A673 (cell line): Measurements from ENCODE around the gene PGM2L1. TPM values are rescaled to one million over a fixed set of nuclear protein-coding genes. Genes with fewer than 3 reads are reported as not detected.

Source experiments
- BruUV-seq: library from RNA; stranded (reverse); fragments of 400-500 nt; replicated peaks from 2 replicates; lab custom pipeline; 2021; lab: Mats Ljungman, UMichigan
- CTCF ChIA-PET: fragments of 300-600 bp; sonication (Branson Sonifier 250); formaldehyde crosslinking; loops from one replicate; lab custom pipeline; 2022; ENCODE audit warnings: antibody characterized with exemption; lab: Charles Lee
- POLR2A ChIA-PET: fragments of 300-600 bp; sonication (Branson Sonifier 250); formaldehyde crosslinking; loops from one replicate; lab custom pipeline; 2022; ENCODE audit warnings: antibody characterized with exemption; ENCODE audit not compliant: low non-redundant PET; lab: Charles Lee
- DNase-seq: peaks from one replicate; pipeline ENCODE4 v3.0.0-alpha.2; 2015; ENCODE audit warnings: low spot score
- H3K27ac ChIP-seq: fragments of 200-600 bp; sonication (generic); 2 replicates; pipeline ENCODE4 v1.5.1; 2016; ENCODE audit warnings: mixed run types, low read depth, mild to moderate bottlenecking, mixed read lengths, antibody characterized with exemption, low read length; ENCODE audit not compliant: poor library complexity, severe bottlenecking
- H3K27me3 ChIP-seq: fragments of 200-600 bp; sonication (generic); replicated peaks from 2 replicates; pipeline ENCODE4 v1.6.1; 2017; ENCODE audit warnings: mixed run types, low read depth, mild to moderate bottlenecking, mixed read lengths, antibody characterized with exemption, low read length; ENCODE audit not compliant: insufficient read depth, poor library complexity
- H3K36me3 ChIP-seq: fragments of 200-600 bp; sonication (generic); 2 replicates; pipeline ENCODE4 v1.6.1; 2016; ENCODE audit warnings: mixed run types, mild to moderate bottlenecking, mixed read lengths, antibody characterized with exemption, low read length; ENCODE audit not compliant: insufficient read depth, poor library complexity, severe bottlenecking
- H3K4me1 ChIP-seq: fragments of 200-600 bp; sonication (generic); 2 replicates; pipeline ENCODE4 v1.6.1; 2017; ENCODE audit warnings: mixed run types, mild to moderate bottlenecking, mixed read lengths, antibody characterized with exemption, low read length; ENCODE audit not compliant: insufficient read depth, poor library complexity, severe bottlenecking
- H3K4me3 ChIP-seq: fragments of 200-600 bp; sonication (generic); 2 replicates; pipeline ENCODE4 v1.5.1; 2016; ENCODE audit warnings: low read depth, mixed run types, mild to moderate bottlenecking, mixed read lengths, low read length; ENCODE audit not compliant: poor library complexity, severe bottlenecking
- H3K9me3 ChIP-seq: fragments of 200-600 bp; sonication (generic); 2 replicates; pipeline ENCODE4 v1.6.1; 2016; ENCODE audit warnings: mixed run types, low read depth, mild to moderate bottlenecking, mixed read lengths, antibody characterized with exemption, low read length; ENCODE audit not compliant: poor library complexity, severe bottlenecking
- EZH2 ChIP-seq: fragments of 200-600 bp; sonication (generic); IDR thresholded peaks from 2 replicates; pipeline ENCODE4 v1.6.1; 2017; ENCODE audit warnings: borderline replicate concordance, low read depth, mild to moderate bottlenecking, mixed read lengths, antibody characterized with exemption, low read length; ENCODE audit not compliant: poor library complexity, severe bottlenecking
- intact Hi-C: fragments of 100-400 bp; cut with micrococcal nuclease; formaldehyde crosslinking; loops from one replicate; pipeline ENCODE4 v1.10.0; 2022; ENCODE audit not compliant: unreplicated experiment
- total RNA-seq: library from RNA; stranded (reverse); gene quantifications from 2 replicates; pipeline ENCODE4 v1.2.3, GENCODE V29; 2021
- TF ChIP-seq, protein P1 (sequence below): fragments of 300-800, 200-600 bp; sonication (generic); conservative IDR thresholded peaks from 2 replicates; pipeline ENCODE4 v1.5.1; 2017; ENCODE audit warnings: low read depth, mild to moderate bottlenecking, antibody characterized with exemption, low read length, moderate library complexity, mixed read lengths

Gene PGM2L1
- total RNA-seq, 1 experiment from 2014 or later, result 18.2 TPM

DNA sequence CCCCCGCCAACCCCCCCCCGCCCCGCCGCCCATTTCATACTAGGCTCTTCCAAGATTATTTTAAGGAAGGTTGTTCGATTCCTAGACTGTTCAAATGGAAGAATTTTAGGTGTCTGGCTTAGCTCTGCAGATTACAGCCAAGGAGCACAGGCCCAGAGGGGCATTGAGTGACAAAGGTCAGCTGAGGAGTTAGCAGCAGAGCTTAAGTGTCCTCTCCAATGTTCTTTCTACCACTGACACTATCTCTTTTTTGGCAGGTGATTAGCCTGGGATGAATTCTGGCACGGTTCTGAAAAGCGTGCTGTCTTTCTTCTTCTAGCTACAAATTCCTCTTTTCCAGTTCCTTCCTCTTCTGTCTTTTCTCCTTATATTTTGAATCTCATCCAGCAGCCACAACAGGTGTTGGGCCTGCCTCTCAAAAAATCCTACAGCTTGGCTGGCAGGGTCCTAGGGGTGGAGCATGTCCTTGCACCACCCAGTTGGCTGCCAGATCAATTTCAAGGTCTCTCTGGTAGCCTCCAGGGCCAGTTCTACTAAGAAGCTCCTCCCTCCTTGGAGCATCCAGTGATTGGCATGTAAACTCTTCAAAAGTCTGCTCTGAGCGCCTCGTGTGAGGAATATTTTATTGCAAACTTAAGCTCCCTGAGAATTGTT is 46.1 kb upstream of the PGM2L1 start:
- no peaks in the 10 kb centered on the region for H3K36me3 ChIP-seq
- DNase-seq, result no peak
- H3K27ac ChIP-seq, result no peak overlapping the region
- no peak overlapping the region for H3K4me3 ChIP-seq
- H3K4me1 ChIP-seq, result peaks cover 29% of the 10 kb centered on the region
- H3K27me3 ChIP-seq, result no peaks in the 10 kb centered on the region
- intact Hi-C loops, result loop anchor here (5.0 kb wide), 1 partner anchor 122 kb away; no protein-coding TSS in a partner anchor
- ChIA-PET POLR2A (no interaction called here), CTCF (interaction anchor here (0.8 to 1.2 kb wide), 2 partner anchors 9 to 188 kb away, joined by 3 to 4 read pairs; no protein-coding TSS in a partner anchor)
- TF ChIP-seq, protein P1, sequence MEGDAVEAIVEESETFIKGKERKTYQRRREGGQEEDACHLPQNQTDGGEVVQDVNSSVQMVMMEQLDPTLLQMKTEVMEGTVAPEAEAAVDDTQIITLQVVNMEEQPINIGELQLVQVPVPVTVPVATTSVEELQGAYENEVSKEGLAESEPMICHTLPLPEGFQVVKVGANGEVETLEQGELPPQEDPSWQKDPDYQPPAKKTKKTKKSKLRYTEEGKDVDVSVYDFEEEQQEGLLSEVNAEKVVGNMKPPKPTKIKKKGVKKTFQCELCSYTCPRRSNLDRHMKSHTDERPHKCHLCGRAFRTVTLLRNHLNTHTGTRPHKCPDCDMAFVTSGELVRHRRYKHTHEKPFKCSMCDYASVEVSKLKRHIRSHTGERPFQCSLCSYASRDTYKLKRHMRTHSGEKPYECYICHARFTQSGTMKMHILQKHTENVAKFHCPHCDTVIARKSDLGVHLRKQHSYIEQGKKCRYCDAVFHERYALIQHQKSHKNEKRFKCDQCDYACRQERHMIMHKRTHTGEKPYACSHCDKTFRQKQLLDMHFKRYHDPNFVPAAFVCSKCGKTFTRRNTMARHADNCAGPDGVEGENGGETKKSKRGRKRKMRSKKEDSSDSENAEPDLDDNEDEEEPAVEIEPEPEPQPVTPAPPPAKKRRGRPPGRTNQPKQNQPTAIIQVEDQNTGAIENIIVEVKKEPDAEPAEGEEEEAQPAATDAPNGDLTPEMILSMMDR, result no peak
- no peak for TF ChIP-seq EZH2
- H3K9me3 ChIP-seq, result no peaks in the 10 kb centered on the region
- BruUV-seq, result no TSS peak

DNA sequence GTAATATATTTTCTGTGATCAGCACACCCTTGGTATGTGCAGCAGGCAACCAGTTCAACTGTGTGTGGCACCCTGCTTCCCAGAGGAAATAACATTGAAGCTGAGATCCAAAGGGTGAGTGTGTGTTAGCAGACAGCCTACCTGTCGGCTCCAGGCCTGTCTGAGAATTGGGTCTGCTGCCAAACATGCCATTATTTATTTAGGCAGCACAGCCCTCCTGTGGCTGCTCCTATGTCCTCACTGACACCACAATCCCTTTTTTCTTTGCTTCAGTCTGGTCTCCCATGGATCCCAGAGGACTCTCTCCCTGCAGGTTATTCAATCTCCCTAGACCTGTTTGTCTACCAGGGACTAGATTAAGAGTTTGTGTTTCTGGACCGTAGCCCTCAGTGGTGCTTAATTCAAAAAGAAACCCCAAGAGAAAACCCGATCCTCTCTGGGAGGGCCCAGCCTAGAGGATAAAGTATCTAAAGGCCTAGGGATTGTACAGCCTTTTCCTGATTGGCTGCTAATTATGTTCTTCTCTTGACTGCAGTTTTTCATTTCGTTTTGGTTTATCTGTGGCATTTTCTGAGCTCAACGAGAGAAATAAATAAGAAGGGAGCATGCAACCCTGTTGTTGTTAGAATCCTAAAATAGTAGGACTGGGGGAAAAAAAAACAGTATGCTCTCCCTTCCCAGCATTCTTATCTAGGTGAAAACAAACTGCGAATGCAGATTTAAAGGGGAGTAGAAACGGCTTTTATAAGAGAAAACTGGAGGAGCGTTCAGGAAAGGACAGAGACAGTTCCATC is 45.0 kb upstream of the PGM2L1 start:
- TF ChIP-seq, protein P1, result peak; percentile 44
- no peak for TF ChIP-seq EZH2
- DNase-seq, result peak; percentile 61
- intact Hi-C loops, result loop anchor here (5.0 kb wide), 1 partner anchor 121 kb away; no protein-coding TSS in a partner anchor
- Histone ChIP-seq H3K9me3 (no peaks in the 10 kb centered on the region), H3K27ac (no peak overlapping the region), H3K36me3 (no peaks in the 10 kb centered on the region), H3K4me1 (peaks cover 25% of the 10 kb centered on the region), H3K27me3 (no peaks in the 10 kb centered on the region), H3K4me3 (no peak overlapping the region)
- BruUV-seq, result no TSS peak
- CTCF ChIA-PET, result interaction anchor here (0.5 kb wide), 2 partner anchors 91 to 367 kb away, joined by 3 to 5 read pairs; no protein-coding TSS in a partner anchor
- POLR2A ChIA-PET, result interaction anchor here (0.7 kb wide), 1 partner anchor 480 kb away, joined by 3 read pairs; no protein-coding TSS in a partner anchor

DNA sequence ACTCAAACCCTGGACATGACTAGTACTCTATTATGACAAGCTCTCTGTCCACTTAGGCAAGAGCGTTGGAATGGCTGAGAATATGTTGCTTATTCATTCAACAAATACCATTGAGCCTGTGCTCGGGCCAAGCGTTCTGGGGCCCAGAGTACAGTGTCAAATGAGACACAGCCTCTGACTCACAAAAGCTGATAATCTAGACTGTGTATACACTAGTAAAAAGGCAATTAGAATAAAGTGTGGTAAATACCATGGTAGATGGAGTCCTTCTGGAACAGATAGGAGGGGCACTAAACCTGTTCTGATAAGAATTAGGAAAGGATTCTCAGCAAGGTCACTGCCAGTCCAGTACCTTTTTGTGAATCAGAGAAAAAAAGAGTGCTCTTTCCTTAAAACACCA is 44.4 kb upstream of the PGM2L1 start:
- Histone ChIP-seq H3K4me3 (no peak overlapping the region), H3K4me1 (peaks cover 25% of the 10 kb centered on the region), H3K9me3 (no peaks in the 10 kb centered on the region), H3K27me3 (no peaks in the 10 kb centered on the region), H3K36me3 (no peaks in the 10 kb centered on the region), H3K27ac (no peak overlapping the region)
- CTCF ChIA-PET, result no interaction called here
- TF ChIP-seq EZH2, result no peak
- TF ChIP-seq, protein P1, result no peak
- no TSS peak for BruUV-seq
- intact Hi-C loops, result loop anchor here (5.0 kb wide), 1 partner anchor 120 kb away; no protein-coding TSS in a partner anchor
- DNase-seq, result no peak
- POLR2A ChIA-PET, result no interaction called here
